ENCODE results near the gene MCTP2.

The MCTP2 gene

GRCh38 chr15:94230883-94231722, at the start of gene MCTP2:
Gene MCTP2, plus strand, starts transcription at chr15:94231561. Its CDS starts 66,705 bp downstream, at chr15:94298266.
- DNase-seq (ENCODE audit: low read depth), result peak; percentile 49

GRCh38 chr15:94182883-94183282, 48.5 kb upstream of the MCTP2 start:
- DNase-seq (ENCODE audit: low read depth), result no peak

GRCh38 chr15:94185547-94186236, 45.7 kb upstream of the MCTP2 start:
- no peak for DNase-seq (ENCODE audit: low read depth)

GRCh38 chr15:94186770-94187331, 44.5 kb upstream of the MCTP2 start:
- no peak for DNase-seq (ENCODE audit: low read depth)

- no peak for DNase-seq (ENCODE audit: low read depth)
These were observed 37.5 kb upstream of the MCTP2 start for GRCh38 chr15:94193906-94194305.

GRCh38 chr15:94196531-94196930, 34.8 kb upstream of the MCTP2 start:
- no peak for DNase-seq (ENCODE audit: low read depth)

GRCh38 chr15:94198633-94199032, 32.7 kb upstream of the MCTP2 start:
- no peak for DNase-seq (ENCODE audit: low read depth)

- no peak for DNase-seq (ENCODE audit: low read depth)
These were observed 31.6 kb upstream of the MCTP2 start for GRCh38 chr15:94199725-94200124.

GRCh38 chr15:94203306-94203705, 28.1 kb upstream of the MCTP2 start:
- DNase-seq (ENCODE audit: low read depth), result no peak

- DNase-seq (ENCODE audit: low read depth), result no peak
These were observed 26.0 kb upstream of the MCTP2 start for GRCh38 chr15:94205366-94205765.

GRCh38 chr15:94206463-94207167, 24.7 kb upstream of the MCTP2 start:
- no peak for DNase-seq (ENCODE audit: low read depth)

- DNase-seq (ENCODE audit: low read depth), result no peak
These were observed 19.1 kb upstream of the MCTP2 start for GRCh38 chr15:94212291-94212690.

GRCh38 chr15:94225616-94226015, 5.7 kb upstream of the MCTP2 start:
- DNase-seq (ENCODE audit: low read depth), result no peak

GRCh38 chr15:94228611-94229010, 2.8 kb upstream of the MCTP2 start:
- DNase-seq (ENCODE audit: low read depth), result no peak

- no peak for DNase-seq (ENCODE audit: low read depth)
These were observed 1.6 kb upstream of the MCTP2 start for GRCh38 chr15:94229591-94230369.

GRCh38 chr15:94230431-94230882, 904 bp upstream of the MCTP2 start:
- DNase-seq (ENCODE audit: low read depth), result no peak

- no peak for DNase-seq (ENCODE audit: low read depth)
These were observed 535 bp downstream of the MCTP2 start for GRCh38 chr15:94231723-94232468.

GRCh38 chr15:94233441-94233840, 2.1 kb downstream of the MCTP2 start:
- DNase-seq (ENCODE audit: low read depth), result no peak

GRCh38 chr15:94234300-94234699, 2.9 kb downstream of the MCTP2 start:
- no peak for DNase-seq (ENCODE audit: low read depth)

- DNase-seq (ENCODE audit: low read depth), result no peak
These were observed 3.7 kb downstream of the MCTP2 start for GRCh38 chr15:94235041-94235440.

- no peak for DNase-seq (ENCODE audit: low read depth)
These were observed 4.3 kb downstream of the MCTP2 start for GRCh38 chr15:94235646-94236045.
